HG03571 (cell line): ENCODE data around the gene SQSTM1.
"Not testable (repeated sequence)": the region's sequence is repeated elsewhere in the genome, so short reads cannot be mapped to it uniquely, and the experiment has no call there.

ENCODE experiments used
- ATAC-seq: cut with Tn5 transposase; IDR thresholded peaks from one replicate; pipeline ENCODE4 v1.9.1; 2021; ENCODE audit not compliant: unreplicated experiment

The SQSTM1 gene

DNA sequence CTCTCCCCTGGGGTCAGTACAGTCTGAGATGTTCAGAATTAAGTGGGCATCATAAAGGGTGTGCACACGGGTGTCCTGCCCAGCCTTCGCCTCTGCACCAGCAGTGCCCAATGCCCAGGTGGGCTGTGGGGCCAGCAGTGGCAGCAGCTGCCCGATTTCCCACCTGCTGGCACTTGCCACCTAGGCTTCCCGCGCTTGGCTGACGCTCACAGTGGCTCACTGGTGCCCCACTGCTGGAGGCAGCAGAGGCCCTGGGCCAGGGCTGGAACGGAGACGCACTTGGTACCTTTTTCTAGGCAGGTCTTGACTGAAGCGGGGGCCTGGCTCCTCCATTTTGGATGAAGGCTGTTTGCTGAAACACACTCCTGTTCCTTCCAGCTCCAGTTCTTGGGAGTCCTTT lies 20.9 kb downstream of the SQSTM1 start:
- no peak for ATAC-seq

DNA sequence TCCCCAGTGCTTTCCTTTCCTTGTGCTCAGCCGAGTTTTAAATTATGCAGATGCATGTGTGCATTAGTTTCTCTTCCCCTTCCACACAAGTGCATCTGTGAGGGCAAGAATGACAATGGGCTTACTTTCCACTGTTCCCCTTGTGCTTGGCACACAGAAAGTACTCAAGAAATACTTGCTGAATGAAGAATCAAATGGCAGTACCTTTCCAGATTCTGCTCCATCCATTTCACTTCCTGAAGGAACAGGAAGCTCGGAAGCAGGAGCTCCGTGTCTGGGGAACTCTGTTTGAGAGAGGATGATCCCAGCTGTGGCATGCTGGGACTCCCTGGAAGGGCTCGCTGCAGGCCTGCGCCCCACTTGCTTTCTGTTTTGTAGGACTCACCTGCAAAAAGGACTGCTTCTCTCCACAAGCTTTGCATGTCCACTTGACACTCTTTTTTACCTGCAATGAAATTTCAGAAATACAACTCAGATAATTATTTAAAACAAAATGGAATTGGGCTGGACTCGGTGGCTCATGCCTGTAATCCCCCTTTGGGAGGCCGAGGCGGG lies 32.4 kb downstream of the SQSTM1 start:
- ATAC-seq: peak; percentile 78

DNA sequence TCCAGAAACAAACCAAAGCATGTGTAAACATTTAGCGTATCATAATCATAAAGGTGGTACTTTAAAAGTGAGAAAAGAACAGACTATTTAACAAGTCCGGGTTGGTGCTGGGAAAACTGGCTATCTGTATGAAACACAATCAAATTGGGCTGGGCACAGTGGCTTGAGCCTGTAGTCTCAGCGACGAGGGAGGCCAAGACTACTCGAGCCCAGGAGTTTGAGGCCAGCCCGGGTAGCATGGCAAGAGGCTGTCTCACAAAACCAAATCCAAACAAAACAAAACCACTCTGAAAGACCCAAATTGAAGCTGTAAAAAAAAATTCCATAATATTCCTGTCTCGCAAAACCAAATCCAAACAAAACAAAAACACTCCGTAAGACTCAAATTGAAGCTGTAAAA lies 33.7 kb downstream of the SQSTM1 start:
- ATAC-seq: no peak

DNA sequence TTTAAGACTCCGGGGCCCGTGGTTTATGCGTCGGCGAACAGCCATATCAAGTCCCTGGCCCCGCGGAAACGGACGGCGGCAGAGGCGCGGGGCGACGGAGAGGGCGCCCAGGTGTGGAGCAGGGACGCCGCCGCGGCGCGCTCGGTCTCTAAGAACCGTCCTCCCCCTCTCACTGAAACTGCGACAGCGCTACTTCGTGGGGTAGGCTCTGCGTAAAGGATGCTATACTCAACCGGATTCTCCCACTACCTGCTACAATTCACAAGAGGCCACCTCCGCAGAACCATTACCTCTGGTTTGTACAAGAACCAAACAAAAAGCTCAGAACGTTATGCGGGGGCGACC lies 37.5 kb downstream of the SQSTM1 start:
- peak; percentile 43 for ATAC-seq

DNA sequence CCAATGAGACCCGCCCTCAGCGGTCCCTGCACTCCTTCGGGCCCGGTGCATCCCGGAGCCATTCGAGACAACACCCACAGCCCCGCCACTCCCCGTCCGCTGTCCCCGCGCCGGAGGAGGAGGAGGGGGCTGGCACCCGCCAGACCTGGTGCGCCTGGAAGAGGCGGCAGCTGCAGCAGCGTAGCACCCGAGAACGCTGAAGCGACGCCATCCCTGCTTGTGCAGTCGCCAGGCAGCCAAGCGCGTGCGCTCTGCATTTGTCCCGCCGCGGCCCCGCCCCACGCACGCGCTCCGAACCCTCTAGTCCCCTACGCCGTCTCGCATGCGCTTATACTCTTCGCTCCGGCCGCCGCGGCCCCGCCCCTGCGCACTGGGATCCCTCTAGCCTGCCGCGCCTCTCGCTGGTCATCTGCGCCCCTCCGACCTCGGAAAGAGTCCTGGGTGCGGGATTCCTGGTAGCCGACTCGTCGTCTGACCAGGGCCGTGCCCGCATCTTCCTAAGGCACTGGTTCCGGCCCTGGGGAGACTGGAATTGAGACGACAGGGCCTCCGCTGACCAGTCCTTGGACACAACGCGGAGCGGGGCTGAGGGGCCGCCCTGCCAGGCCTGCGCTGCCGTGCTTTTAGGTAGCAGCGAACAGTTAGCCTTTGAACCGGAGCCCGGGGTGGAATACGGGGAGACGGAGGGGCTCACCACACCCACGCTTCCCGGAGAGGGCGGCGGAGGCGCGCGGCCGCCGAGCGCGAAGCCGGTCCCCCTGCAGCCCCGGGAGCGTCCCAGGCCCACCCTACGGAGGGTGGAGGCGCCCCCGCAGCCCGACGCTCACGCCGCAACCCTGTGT lies 38.1 kb downstream of the SQSTM1 start, which contains the start of gene MRNIP:
Gene MRNIP (minus strand): TSS at position 232 of the 842 bp plus-strand sequence. CDS start 21 bp downstream, at position 211.
- peak; percentile 96 for ATAC-seq

DNA sequence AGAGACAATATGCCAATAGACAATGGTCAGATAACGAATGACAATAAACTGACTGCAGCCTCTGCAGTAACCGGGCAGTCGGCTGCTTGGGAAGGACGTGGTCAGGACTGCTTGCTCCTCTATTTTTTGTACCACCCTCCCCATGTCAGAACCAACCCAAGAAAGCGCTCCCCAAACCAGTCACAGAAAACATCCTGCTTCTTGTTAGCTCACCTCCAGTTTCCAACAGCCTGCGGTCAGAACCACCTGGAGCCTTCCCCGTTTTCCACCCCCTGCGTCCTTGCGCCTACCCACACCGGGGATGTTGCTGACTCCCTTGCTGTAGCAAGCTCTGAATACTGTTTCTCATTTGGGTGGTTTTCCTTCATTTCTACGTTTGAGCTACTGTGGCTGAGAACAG lies 39.6 kb downstream of the SQSTM1 start:
- ATAC-seq: no peak

DNA sequence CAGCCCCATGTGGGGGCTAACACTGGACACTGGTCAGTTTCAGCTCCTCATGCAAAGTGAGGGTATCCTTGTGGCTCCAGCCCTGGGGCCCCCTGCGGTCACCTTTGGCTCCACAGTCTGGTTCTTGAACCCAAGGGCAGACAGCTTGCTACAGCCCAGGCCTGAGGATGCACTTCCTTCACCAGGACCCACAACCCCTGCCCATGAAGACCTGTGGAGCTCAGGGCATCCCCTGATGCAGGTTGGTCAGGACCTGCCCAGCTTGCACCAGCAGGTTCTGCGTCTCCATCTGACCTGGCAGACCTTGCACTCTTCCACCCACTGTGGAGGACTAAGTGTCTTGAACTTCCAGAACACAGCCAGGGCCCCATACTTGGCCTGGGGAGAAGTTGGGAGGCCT lies 41.6 kb downstream of the SQSTM1 start:
- no peak for ATAC-seq

DNA sequence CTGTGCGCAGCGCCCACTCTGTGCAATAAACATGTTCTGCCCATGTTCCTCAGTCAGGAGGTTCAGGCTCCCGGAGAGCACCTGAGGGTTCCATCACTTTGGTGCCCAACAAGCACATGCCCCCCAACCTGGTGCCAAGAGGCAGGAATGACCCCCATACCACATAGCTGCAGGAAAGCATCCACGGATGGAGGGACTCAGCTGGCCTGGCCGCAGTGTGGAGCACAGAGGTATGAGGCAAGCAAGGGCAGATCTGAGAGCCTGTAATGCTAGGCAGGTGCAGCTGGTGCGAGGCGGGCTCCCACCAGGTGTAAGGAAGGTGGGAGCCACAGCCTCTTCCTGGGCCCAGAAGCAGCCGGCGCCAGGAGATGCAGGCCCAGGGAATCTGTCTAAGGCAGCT lies 42.2 kb downstream of the SQSTM1 start:
- ATAC-seq: no peak

DNA sequence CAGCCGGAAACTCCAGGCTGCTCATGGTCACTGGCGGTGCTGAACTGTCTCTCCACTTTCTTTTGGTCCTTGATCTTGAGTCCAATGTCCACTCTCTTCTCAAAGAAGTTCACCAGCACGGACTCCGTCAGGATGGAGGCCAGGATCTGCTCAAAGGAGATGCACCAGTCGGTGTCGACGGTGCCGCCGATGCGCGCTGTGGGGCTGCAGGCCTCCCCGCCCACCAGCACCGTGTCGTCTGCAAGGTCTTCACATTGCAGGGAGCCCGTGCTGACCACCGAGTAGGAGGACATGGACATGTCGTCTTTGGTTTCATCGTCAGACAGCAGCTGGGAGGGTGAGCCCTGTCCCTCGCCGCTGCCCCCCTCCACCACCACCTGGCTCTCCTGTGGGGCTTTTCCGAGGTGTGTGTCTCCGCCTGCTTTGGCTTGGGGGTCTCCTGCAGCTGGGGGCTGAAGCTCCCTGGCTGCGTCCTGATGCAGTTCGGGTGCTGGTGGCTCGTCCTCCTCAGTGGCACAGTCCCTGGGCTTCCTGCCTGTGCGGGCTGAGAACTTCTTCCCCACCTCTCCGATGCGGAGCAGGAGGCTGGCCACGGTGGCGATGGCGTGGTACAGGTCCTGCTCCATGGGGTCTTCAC lies 42.9 kb downstream of the SQSTM1 start:
- ATAC-seq: no peak

DNA sequence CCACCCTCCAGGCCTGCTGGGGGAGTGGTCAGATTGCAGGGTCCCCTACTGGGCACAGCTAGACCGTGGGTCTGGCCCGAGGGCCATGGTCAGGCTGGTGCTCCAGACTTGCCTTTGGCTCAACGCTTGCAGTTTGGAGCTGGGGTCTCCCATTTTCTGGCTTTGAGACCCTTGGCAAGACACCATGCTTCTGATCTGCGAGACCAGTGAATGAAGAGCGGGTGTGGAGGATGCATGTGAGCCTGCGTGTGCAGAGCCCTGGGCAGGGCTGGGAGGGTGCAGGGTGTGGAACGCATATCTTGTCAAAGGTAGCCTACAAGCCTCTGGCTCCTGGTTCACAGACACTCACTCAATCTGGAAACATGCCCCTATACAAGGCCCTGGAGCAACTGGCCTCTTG lies 44.0 kb downstream of the SQSTM1 start:
- ATAC-seq: no peak

DNA sequence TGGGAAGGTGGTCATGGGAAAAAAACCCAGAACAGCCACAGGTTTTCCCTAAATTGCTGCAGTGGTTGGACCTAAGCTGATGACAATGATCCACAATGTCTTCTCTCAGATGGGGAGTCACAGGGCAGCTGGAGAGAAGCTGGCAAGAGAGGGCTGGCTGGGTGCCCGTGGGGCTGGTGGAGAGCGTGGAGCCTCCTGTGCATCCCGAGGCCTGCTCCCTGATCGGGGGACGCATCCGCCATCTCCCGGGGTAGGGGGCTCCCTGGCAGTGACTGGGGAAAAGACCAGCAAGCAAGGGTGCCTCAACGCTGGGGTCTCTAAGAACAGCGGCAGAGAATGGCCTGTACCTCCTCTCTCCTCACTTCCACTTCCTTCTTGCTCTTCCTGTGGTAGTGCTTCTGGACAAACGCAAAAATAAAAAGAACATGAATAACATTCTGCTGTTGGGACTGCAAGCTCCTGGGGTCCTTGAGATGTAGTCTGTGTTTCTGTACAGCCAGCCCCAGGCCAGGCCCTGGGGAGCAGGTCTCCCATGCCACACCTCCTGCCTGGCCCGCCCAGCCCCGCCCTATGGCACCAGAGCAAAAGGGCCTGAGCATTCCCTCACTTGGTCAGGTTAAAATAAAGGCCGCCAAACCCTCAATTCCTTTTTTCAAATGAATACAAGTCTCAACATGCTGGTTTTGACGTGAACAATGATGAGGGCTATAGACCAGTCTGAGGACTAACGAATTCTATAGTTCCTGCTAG lies 45.0 kb downstream of the SQSTM1 start:
- no peak for ATAC-seq

DNA sequence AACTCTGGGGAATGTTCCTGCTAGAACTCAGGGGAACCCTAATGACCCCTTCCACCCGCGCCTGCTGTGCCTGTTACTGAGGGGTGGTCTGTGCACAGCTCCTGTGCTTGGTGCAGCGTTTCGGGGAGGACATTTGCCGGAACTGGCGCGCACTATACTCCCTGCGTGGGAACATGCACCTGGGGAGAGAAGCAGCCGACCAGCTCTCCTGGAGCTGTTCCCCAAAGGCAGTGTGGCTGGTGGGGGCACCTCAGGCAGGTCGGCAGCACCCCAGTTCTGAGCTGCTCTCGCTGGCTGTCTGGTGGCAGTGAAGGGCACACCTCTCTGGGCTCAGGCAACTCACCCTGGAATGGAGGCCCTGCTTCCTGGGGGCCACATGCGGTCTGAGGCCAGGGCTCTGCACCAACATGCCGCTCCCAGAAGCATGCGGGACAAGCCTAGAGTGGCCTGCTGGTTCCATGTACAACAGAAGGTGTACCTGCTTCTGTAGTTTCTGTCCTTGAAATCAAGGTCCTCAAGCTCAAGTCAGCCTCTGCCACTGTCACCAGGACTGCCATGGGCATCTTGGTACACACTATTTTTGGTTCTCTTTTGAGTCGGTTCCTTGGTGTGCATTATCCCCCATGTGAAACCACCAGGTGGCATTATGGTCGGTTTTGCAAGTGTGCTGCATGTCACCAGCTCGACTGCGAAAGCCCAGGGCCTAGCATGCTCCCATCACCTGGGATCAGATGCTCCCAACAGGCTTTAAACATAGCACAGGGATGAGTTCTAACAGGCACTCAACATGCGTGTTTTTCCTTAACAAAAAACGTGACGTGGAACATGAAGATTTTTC lies 45.8 kb downstream of the SQSTM1 start:
- ATAC-seq: no peak

DNA sequence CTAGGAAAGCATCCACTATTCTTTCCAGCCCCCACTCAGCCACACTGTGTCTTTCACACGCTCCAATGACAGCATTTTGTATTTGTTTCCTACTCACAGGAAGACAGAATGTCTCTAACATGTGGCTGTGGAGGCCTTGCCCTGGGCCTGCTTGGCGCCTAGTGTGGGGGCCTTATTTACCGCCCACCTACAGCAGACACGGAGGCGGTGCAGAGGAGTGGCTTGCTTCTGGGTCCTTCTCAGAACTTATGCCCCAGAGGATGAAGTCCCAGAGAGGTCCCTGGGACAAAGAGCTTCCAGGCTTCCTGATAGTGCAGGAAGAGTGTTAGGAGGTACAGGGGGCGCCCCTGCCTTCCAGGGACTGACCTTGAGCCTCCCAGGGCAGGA lies 46.4 kb downstream of the SQSTM1 start:
- ATAC-seq: no peak

DNA sequence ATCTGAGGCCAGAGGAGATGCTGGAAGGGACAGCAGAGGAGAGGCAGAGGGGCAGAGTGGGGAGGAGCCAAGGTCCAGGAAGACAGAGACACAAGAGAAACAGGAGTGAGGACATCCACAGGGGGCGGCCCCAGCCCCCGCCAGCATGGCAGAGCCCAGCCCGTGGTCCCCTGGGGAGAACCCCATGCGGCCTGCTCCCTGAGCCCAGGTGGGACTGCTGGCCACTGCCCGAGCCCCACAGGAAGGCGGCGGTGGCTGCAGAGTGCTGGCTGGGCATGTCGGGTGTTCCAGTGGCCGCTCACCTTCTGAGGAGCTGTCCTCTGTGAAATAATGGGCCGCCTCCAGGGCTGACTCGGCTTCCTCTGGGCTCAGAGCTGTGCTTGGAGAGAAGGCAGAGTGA lies 46.8 kb downstream of the SQSTM1 start:
- ATAC-seq: no peak

DNA sequence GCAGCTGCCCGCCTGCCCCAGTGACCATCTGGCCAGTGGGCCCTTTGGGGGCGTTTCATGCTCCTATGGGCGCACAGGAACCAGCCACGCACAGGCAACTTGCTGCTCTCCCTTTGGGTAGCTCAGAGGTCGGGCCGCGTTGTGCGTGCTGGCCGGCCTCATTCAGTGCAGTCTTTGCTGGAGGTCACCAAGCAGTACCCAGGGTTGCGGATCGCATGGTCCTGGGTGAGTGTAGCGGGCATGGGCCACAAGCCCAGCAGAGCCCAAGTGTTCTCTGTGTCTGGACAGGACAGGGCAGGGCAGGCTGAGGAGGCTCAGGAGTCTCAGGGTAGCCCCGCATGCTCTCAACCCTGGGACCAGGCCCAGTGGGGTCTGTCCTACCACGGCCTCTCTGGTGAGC lies 47.8 kb downstream of the SQSTM1 start:
- ATAC-seq: no peak

DNA sequence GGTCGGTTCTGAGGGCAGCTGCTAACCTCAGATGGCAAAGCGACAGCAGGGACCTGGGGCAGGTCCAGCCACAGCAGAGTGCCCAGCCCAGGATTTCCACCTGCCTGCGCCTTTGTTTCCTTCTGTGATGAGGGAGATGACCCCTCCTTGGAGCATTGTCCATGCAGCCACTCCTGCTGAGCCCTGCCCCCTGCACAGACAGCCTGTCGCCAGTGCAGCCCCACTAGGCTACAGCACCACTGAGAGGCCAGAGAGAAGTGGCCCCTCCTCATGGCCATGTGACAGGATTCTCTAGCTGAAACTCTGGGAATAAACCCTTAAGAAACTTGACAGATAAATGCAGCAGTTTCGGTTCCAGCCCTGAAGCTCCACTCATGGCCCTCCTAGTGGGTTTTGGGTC lies 48.4 kb downstream of the SQSTM1 start:
- no peak for ATAC-seq

DNA sequence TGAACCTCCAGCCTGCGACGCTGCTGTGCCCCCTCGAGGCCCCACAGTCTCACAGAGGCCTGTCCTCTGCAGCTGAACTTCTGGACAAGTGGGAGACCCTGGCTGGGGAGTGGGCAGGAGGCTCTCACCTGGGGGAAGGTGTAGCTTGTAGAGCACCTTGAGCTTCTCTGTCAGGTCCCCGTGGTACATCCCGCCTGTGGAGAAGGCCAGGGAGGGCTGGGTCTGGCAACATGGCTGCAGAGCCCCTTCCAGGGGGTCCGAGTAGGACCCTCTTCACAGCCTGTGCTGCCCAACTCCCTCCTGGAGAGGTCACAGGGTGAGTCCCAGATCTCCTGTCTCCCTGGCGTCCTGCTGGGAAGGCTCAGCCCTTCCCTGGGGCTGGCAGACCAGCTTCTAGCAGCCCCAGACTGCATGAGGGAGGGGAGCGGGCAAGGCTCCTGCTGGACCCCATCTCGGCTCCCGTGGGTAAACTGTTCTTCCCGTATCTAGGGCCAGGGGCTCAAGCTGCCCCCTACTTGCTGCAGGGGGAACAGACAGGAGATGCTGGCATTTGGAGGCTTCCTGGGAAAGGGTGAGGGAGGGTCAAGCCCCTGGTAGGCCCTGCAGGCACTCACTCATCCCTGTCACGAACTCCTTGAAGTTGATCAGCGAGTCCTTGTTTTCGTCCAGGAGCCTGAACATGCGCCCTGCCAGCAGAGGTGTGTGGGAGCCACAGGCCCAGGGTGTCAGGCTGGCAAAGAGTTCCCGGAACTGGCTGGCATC lies 49.1 kb downstream of the SQSTM1 start:
- ATAC-seq: no peak

DNA sequence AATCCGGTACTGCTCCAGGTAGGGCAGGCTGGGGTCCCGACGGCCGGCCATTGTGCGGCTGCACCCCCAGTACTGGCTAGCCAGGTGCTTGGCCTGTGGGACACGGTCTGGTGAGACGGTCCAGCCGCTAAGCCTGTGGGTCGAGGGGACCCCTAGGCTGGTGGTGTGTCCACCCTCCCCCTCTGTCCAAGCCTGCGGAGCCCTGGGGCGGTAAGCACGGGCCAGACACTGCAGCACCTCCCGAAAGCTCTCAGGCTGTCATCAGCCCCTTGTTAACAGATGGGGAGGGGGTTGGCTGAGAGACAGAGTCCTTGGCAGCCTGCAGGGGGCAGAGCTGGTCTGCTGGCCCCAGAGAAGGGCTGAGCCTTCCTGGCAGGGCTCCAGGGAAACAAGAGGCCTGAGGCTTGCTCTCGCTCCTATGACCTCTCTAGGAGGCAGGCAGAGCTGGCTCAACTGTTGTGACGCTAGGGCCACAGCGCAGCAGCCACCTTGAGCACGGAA lies 49.7 kb downstream of the SQSTM1 start:
- no peak for ATAC-seq

DNA sequence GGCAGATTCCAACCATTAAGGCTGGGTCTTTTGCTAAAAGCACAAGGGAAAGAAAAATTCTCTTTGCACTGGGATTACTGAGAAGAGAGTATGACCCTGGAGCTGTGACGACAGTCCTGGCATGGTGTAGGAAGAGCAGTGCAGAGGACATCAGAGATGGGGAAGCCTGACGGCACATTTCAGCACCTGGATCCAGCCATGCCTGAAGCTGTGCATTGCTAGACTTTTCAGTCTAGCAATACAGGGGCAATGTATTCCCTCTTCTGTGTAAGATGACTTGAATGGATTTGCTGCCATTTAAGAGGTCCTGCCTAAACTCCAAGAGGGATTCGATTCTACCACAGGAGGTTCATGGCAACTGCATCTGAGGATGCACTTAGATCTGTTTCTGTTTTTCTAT lies 50.2 kb downstream of the SQSTM1 start:
- no peak for ATAC-seq

DNA sequence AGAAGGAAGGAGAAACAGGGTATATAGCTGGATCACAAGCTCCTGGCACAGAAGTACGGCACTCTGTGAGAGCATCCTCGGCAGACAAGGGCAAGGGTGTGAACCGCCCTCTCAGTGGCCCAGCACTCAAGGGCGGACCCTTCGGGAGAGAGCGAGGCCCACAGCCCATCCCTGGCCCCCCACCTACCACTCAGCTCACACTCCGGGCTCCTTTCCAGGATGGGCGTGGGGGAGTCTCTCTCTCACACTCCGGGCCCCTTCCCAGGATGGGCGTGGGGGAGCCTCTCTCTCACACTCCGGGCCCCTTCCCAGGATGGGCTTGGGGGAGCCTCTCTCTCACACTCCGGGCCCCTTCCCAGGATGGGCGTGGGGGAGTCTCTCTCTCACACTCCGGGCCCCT lies 50.8 kb downstream of the SQSTM1 start:
- not testable (repeated sequence) for ATAC-seq
